ENCODE results near the gene RBM23. TPM values are rescaled to one million over a fixed set of nuclear protein-coding genes. Genes with fewer than 3 reads are reported as not detected.

The RBM23 gene
- total and polyA plus RNA-seq, 2 donors (not counting 3 experiments of a cell fraction or from before 2014, with no cell fraction given), result 67.7 to 68.9 TPM

DNA sequence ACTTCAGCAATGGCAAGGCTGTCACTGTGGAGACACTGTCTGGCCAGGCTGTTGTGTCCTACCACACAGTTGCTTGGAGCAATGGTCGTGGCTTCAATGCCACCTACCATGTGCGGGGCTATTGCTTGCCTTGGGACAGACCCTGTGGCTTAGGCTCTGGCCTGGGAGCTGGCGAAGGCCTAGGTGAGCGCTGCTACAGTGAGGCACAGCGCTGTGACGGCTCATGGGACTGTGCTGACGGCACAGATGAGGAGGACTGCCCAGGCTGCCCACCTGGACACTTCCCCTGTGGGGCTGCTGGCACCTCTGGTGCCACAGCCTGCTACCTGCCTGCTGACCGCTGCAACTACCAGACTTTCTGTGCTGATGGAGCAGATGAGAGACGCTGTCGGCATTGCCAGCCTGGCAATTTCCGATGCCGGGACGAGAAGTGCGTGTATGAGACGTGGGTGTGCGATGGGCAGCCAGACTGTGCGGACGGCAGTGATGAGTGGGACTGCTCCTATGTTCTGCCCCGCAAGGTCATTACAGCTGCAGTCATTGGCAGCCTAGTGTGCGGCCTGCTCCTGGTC lies 43.1 kb downstream of the RBM23 start:
- H3K36me3 ChIP-seq (ENCODE audit: control insufficient read depth in 2 of 2, extremely low read depth in 1 of 2, insufficient read depth in 2 of 2, low read length in 2 of 2), result peaks cover 13 to 45% of the 10 kb centered on the region in 2 experiments
- no peak overlapping the region for H3K27ac ChIP-seq (ENCODE audit: insufficient read depth, low read depth, low read length)
- peaks cover 15% of the 10 kb centered on the region for H3K79me2 ChIP-seq (ENCODE audit: control insufficient read depth, insufficient read depth, low read length)
- no peaks in the 10 kb centered on the region for H3K9me3 ChIP-seq (replicated peaks; ENCODE audit: control insufficient read depth, insufficient read depth, low read length)
- no peak overlapping the region for H2AFZ ChIP-seq (ENCODE audit: low read depth, low read length)
- no peaks in the 10 kb centered on the region for H3K9me1 ChIP-seq (replicated peaks; ENCODE audit: control insufficient read depth, extremely low read depth, insufficient read depth, low read length)
- H3K9ac ChIP-seq (replicated peaks; ENCODE audit: extremely low read depth, insufficient read depth, low read length), result no peak overlapping the region
- POLR2A ChIA-PET, result no interaction called here
- no peak overlapping the region for H3K4me2 ChIP-seq (ENCODE audit: insufficient read depth, low read length)
- no peak overlapping the region for H3K4me3 ChIP-seq (replicated peaks in 1 of 3; ENCODE audit: insufficient read depth in 1 of 3, low read depth in 1 of 3, low read length in 3 of 3)
- CTCF ChIA-PET, result interaction anchor here (1.0 kb wide), 1 partner anchor 305 kb away, joined by 3 read pairs; no protein-coding TSS in a partner anchor
- BruUV-seq (replicated peaks), result no TSS peak
- FAIRE-seq, result no peak
- TF ChIP-seq JUN (IDR thresholded peaks at IDR 0.05; ENCODE audit: borderline replicate concordance, insufficient read depth, insufficient read length, low read depth) (no peak), GATA2 (IDR thresholded peaks at IDR 0.05; ENCODE audit: insufficient read depth, insufficient read length, low read depth, low read length) (no peak), POLR2AphosphoS5 (IDR thresholded peaks at IDR 0.05; ENCODE audit: insufficient read depth, low read depth, low read length) (no peak), MYC (IDR thresholded peaks at IDR 0.05; ENCODE audit: low read depth, low read length) (no peak), CTCF (IDR thresholded peaks at IDR 0.05; ENCODE audit: extremely low read depth in 1 of 2, insufficient read depth in 1 of 2, low read depth in 1 of 2, low read length in 2 of 2) (no peak)
- no peaks in the 10 kb centered on the region for H3K27me3 ChIP-seq (ENCODE audit: control insufficient read depth in 2 of 2, insufficient read depth in 2 of 2, low read length in 2 of 2)
- H3K4me1 ChIP-seq (ENCODE audit: control insufficient read depth, extremely low read depth, insufficient read depth, low read length), result peaks cover 12% of the 10 kb centered on the region
- dilution Hi-C loops (cut with MboI; ENCODE audit: extremely low pct_ligation_motif_present, low sequenced_read_pairs) (no loop called here), intact Hi-C loops (cut with micrococcal nuclease) (no loop called here)
- no peak for DNase-seq (ENCODE audit: low read depth, low spot score)
- H4K20me1 ChIP-seq (replicated peaks; ENCODE audit: control insufficient read depth, extremely low read depth, insufficient read depth, low read length), result no peaks in the 10 kb centered on the region

Measured in endothelial cell of umbilical vein (primary cell).